ENCODE measurements around the gene PRUNE1. TPM values are rescaled to one million over a fixed set of nuclear protein-coding genes. Genes with fewer than 3 reads are reported as not detected.

The PRUNE1 gene
- total RNA-seq, 4 donors from 2014 or later: 8.9 to 21.0 (median 15.9) TPM

DNA sequence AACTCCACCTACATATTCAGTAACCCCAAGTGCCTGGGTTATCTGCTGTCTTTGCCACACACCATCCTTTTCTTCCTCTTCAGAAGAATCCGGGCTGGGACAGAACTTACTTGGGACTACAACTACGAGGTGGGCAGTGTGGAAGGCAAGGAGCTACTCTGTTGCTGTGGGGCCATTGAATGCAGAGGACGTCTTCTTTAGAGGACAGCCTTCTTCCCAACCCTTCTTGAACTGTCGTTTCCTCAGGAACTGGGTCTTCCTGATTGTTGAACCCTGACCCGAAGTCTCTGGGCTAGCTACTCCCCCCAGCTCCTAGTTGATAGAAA lies 44.1 kb upstream of the PRUNE1 start:
- H3K27ac ChIP-seq: no peak overlapping the region
- H3K4me1 ChIP-seq: no peaks in the 10 kb centered on the region
- no peak overlapping the region for H3K4me3 ChIP-seq
- no peak for TF ChIP-seq POLR2A (IDR thresholded peaks at IDR 0.05)
- TF ChIP-seq, protein P1, sequence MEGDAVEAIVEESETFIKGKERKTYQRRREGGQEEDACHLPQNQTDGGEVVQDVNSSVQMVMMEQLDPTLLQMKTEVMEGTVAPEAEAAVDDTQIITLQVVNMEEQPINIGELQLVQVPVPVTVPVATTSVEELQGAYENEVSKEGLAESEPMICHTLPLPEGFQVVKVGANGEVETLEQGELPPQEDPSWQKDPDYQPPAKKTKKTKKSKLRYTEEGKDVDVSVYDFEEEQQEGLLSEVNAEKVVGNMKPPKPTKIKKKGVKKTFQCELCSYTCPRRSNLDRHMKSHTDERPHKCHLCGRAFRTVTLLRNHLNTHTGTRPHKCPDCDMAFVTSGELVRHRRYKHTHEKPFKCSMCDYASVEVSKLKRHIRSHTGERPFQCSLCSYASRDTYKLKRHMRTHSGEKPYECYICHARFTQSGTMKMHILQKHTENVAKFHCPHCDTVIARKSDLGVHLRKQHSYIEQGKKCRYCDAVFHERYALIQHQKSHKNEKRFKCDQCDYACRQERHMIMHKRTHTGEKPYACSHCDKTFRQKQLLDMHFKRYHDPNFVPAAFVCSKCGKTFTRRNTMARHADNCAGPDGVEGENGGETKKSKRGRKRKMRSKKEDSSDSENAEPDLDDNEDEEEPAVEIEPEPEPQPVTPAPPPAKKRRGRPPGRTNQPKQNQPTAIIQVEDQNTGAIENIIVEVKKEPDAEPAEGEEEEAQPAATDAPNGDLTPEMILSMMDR (IDR thresholded peaks at IDR 0.05): no peak
- peaks cover 54 to 98% (median 63%) of the 10 kb centered on the region in 3 donors for H3K36me3 ChIP-seq
- DNase-seq: no peak
- WGBS, 2 donors: 77 to 87% methylated on average over 3 to 4 of the region's 5 CpGs
- intact Hi-C loops (cut with DNase I): no loop called here
- H3K27me3 ChIP-seq: no peaks in the 10 kb centered on the region
- no peaks in the 10 kb centered on the region for H3K9me3 ChIP-seq

DNA sequence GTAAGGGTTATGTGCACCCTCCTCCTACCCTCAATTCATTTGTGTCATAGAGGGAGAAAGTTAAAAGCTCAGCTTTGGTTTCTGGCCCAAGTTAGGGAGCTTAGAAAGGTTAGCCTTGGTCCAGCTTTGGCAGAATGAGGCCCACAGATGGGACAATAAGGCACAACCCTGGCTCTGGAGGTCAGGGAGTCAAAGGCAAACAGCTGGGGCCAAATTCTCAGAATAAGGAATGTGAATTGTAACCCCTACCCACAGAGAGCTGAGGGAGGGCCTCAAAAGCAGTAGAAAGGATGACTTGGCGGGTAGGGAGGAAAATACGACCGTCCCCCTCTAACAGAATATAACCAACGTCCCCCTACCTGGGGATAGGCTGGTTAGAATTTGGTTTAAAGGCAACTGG lies 42.6 kb upstream of the PRUNE1 start:
- 79 to 87% methylated on average over 4 of the region's 4 CpGs for WGBS, 2 donors
- no peak for DNase-seq
- TF ChIP-seq POLR2A (IDR thresholded peaks at IDR 0.05): no peak
- Histone ChIP-seq H3K36me3 (peaks cover 44 to 84% (median 52%) of the 10 kb centered on the region in 3 donors), H3K4me3 (no peak overlapping the region), H3K27me3 (no peaks in the 10 kb centered on the region), H3K9me3 (no peaks in the 10 kb centered on the region), H3K4me1 (peaks cover 5 to 13% (median 6%) of the 10 kb centered on the region in 3 donors), H3K27ac (no peak overlapping the region)
- intact Hi-C loops (cut with DNase I): no loop called here

DNA sequence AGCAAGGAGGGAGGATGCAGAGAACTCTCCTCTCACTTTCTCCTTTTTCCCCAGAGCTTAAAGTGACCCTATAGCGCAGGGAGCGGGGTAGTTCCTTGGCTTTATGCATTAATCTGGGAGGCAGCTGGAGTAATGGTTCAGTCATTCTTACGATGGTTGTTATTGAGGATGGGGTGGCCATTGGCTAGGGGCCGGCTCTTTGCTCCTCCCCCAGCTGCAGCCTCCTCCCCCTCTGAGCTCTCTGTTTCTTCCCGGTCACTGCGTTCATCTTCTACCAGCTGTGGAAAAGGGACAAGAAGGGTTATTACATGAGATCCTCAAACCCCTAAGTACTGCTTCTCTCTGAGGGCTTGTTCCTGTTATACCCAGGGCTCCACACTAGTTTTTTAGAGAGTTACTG lies 42.2 kb upstream of the PRUNE1 start:
- TF ChIP-seq POLR2A (IDR thresholded peaks at IDR 0.05): no peak
- TF ChIP-seq, protein P1 (IDR thresholded peaks at IDR 0.05): no peak
- peaks cover 40 to 79% (median 52%) of the 10 kb centered on the region in 3 donors for H3K36me3 ChIP-seq

DNA sequence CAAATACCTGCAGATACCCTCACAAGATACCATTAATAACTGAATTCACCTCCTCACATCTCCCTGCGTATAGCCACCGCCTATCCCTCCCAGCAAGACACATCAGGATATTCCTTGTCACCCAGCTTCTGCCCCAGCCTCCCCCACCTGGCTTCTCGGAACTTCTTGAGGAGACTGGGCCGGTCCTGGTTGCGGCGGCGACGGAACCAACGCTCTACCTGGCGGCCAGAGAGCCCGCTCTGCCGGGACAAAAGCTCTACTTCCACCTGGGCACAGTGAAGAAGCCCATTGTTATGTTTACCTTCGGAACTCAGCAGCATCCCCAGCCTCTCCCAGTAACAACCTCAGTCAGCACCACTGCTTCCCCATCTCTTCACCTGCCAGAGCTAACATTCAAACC lies 40.3 kb upstream of the PRUNE1 start:
- Histone ChIP-seq H3K36me3 (peaks cover 34 to 60% (median 52%) of the 10 kb centered on the region in 3 donors), H3K27ac (no peak overlapping the region), H3K27me3 (no peaks in the 10 kb centered on the region), H3K9me3 (no peaks in the 10 kb centered on the region), H3K4me1 (peaks cover 25 to 36% (median 29%) of the 10 kb centered on the region in 3 donors), H3K4me3 (no peak overlapping the region)
- 93 to 100% methylated on average over 2 to 8 of the region's 13 CpGs for WGBS, 2 donors
- intact Hi-C loops (cut with DNase I): no loop called here
- TF ChIP-seq, protein P1 (IDR thresholded peaks at IDR 0.05): no peak
- no peak for TF ChIP-seq POLR2A (IDR thresholded peaks at IDR 0.05)
- no peak for DNase-seq

More for the DNA sequence above, 42.2 kb upstream of the PRUNE1 start:
- Histone ChIP-seq H3K27ac (no peak overlapping the region), H3K4me1 (peaks cover 10 to 17% (median 10%) of the 10 kb centered on the region in 3 donors), H3K4me3 (no peak overlapping the region), H3K9me3 (no peaks in the 10 kb centered on the region), H3K27me3 (no peaks in the 10 kb centered on the region)
- 62 to 66% methylated on average over 6 of the region's 6 CpGs for WGBS, 2 donors
- intact Hi-C loops (cut with DNase I): no loop called here
- no peak for DNase-seq

DNA sequence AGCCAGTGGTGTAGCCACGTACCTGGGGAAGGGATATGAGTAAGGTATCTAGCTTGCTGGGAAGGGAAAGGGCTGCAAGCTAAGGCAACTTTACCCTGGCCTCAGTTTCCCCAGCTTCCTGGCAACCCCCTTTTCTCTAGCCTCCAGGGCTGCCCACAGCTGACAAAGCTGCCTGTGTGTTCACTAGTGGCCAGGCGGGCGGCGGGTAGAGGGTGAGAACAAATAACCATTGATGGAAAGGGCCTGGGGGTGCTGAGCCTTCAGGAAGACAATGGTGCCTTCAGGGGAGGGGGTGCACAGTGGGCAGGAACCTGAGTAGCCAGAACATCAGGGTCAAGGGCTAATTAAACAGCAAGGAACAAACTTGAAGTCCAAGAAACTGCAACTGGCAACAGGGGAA lies 39.8 kb upstream of the PRUNE1 start:
- no peak for TF ChIP-seq POLR2A (IDR thresholded peaks at IDR 0.05)
- TF ChIP-seq, protein P1 (IDR thresholded peaks at IDR 0.05): no peak
- DNase-seq: no peak
- intact Hi-C loops (cut with DNase I): no loop called here
- Histone ChIP-seq H3K4me3 (no peak overlapping the region), H3K9me3 (no peaks in the 10 kb centered on the region), H3K4me1 (peaks cover 27 to 41% (median 34%) of the 10 kb centered on the region in 3 donors), H3K27ac (no peak overlapping the region), H3K36me3 (peaks cover 34 to 55% (median 47%) of the 10 kb centered on the region in 3 donors), H3K27me3 (no peaks in the 10 kb centered on the region)
- 92 to 100% methylated on average over 3 of the region's 4 CpGs for WGBS, 2 donors

DNA sequence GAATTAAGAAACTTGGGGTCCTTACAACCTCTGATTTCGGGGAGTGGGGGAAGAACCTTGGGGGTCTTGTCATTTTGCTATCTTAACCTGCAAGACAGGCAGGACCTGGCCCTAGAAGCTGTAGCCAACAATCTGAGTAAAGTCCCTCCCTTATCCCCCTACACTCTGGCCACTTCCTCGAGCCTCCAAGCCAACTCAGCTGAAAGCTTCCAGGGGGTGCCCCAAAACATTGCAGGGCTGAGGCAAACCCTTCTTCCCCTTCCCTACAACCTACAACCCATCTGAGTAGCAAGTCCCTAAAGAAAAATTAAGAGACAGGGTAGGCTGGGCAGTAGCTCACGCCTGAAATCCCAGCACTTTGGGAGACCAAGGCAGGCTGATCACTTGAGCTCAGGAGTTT lies 38.6 kb upstream of the PRUNE1 start:
- peaks cover 34 to 43% (median 36%) of the 10 kb centered on the region in 3 donors for H3K36me3 ChIP-seq
- peaks cover 27 to 47% (median 36%) of the 10 kb centered on the region in 3 donors for H3K4me1 ChIP-seq
- no peak for DNase-seq
- intact Hi-C loops (cut with DNase I): no loop called here
- 89 to 100% methylated on average over 1 to 2 of the region's 3 CpGs for WGBS, 2 donors
- H3K27me3 ChIP-seq: no peaks in the 10 kb centered on the region
- TF ChIP-seq, protein P1 (IDR thresholded peaks at IDR 0.05): no peak
- no peaks in the 10 kb centered on the region for H3K9me3 ChIP-seq
- no peak overlapping the region for H3K27ac ChIP-seq
- H3K4me3 ChIP-seq: no peak overlapping the region
